Astrocyte of the spinal cord (primary cell): ENCODE measurements around the gene GPX3.

Experiments used
- DNase-seq: peaks from one replicate; pipeline ENCODE4 v3.0.0; 2011; ENCODE audit warnings: low read depth, low spot score
- H3K4me3 ChIP-seq: 2 replicates; pipeline ENCODE4 v1.5.1; 2011; ENCODE audit warnings: low read depth, mild to moderate bottlenecking, low read length, moderate library complexity
- CTCF ChIP-seq: IDR thresholded peaks from 2 replicates; pipeline ENCODE4 v1.5.1; 2012; ENCODE audit warnings: low read depth, mild to moderate bottlenecking, low read length, inconsistent platforms
- in situ Hi-C: cut with HindIII; loops from 2 replicates; pipeline ENCODE4 v1.10.0; 2017; ENCODE audit warnings: low sequenced_read_pairs

Gene GPX3

GRCh38 chr5:151004499-151004898 is 15.9 kb upstream of the GPX3 start:
- in situ Hi-C loops = no loop called here
- no peak for DNase-seq
- no peak overlapping the region for H3K4me3 ChIP-seq
- no peak for TF ChIP-seq CTCF

GRCh38 chr5:151005187-151005949 is 15.0 kb upstream of the GPX3 start:
- no peak overlapping the region for H3K4me3 ChIP-seq
- in situ Hi-C loops = no loop called here
- DNase-seq = no peak
- no peak for TF ChIP-seq CTCF

GRCh38 chr5:151005950-151006576 is 14.3 kb upstream of the GPX3 start:
- H3K4me3 ChIP-seq = no peak overlapping the region
- TF ChIP-seq CTCF = no peak
- in situ Hi-C loops = no loop called here
- DNase-seq = no peak

DNA sequence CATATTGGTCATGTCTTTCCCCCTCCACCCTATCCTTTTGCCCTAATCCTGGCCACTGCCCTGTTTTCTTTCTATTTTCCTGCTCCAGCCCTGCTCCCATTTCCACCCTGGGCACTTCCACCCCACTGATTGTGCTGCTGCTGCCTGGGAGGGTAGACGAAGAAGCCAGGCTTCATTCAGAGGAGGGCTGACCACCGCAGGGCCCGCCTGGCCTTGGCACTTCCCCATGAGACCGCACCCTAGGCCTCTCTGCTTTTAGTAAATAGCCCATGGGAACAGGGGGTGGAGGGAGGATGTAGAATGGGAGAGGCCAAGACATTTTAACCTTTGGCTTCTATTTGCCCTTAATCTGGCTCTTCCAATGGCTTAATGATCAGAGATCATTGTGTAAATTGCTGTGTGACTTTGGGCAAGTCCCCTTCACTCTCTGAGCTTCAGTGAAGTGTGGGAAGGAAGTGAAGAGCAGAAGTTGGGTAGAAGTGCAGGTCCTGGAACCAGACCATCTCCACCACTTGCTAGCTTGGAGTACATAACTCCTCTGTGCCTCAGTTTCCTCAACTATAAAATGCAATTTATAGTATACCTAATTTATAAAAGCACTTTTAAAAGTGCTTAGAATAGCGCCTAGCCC is 13.6 kb upstream of the GPX3 start:
- DNase-seq = no peak
- in situ Hi-C loops = no loop called here
- H3K4me3 ChIP-seq = no peak overlapping the region
- no peak for TF ChIP-seq CTCF

DNA sequence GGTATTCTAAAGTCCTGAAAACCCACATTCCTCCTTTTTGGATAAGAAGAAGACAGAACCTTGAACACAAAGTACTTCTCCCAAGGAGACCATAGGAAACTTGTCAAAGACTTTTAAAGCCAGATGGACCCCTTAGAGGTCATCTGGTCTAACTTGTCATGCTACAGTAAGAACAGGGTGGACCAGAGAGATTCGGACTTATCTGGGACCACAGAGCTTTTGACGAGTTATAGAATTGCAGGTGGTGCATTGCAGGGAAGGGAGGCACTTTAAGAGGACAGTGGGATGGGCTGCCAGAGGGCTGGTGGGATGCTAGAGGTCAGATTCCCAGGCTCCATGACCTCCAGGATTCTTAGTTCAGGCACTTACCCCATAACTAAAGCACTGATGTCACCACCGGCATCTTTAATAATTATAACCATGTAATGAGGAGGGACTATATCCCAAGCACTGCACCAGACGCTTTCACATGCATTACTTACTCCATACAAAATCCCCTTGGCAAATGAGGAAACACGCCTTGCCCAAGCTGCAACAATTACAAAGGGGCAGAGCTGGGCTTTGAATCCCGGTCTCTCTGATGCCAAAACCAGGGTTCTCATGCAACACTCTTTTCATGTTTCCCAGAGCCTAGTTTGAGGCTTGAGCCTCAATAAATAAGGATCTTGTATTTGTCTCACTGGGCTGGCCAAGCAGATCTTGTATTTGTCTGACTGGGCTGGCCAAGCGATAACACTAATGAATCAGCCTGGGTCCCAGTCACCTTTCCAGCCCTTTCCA is 12.8 kb upstream of the GPX3 start:
- no peak for TF ChIP-seq CTCF
- H3K4me3 ChIP-seq = no peak overlapping the region
- in situ Hi-C loops = no loop called here
- DNase-seq = no peak

- in situ Hi-C loops = no loop called here
Observed at GRCh38 chr5:151008210-151008491, 12.2 kb upstream of the GPX3 start.

More at GRCh38 chr5:151008210-151008491, 12.2 kb upstream of the GPX3 start:
- no peak overlapping the region for H3K4me3 ChIP-seq
- no peak for TF ChIP-seq CTCF
- DNase-seq = no peak
